GM12873 (cell line): ENCODE measurements around the gene CDH19.

Source experiments
- CTCF ChIP-seq: IDR thresholded peaks from 2 replicates; pipeline ENCODE4 v1.5.1; 2012; ENCODE audit warnings: low read depth, mild to moderate bottlenecking, moderate library complexity, low read length, control low read depth; ENCODE audit not compliant: insufficient read depth; ENCODE audit errors: missing control alignments

The CDH19 gene

GRCh38 chr18:66461344-66461743 is 142.5 kb downstream of the CDH19 start:
- no peak for TF ChIP-seq CTCF

GRCh38 chr18:66457245-66457644 is 146.6 kb downstream of the CDH19 start:
- TF ChIP-seq CTCF, result no peak
